OCI-LY3 (cell line): ENCODE data around the gene ERBIN.

Source experiments
- CTCF ChIP-seq: fragments of 200-600, 300-600 bp; sonication (generic); IDR thresholded peaks from 2 replicates; pipeline ENCODE4 v1.5.1; 2014; ENCODE audit warnings: antibody characterized with exemption, low read length, low read depth
- EZH2phosphoT487 ChIP-seq: fragments of 200-600 bp; shearing (Covaris generic); IDR thresholded peaks from 2 replicates; pipeline ENCODE4 v1.6.1; 2018; ENCODE audit warnings: antibody characterized with exemption, mixed run types, low read depth

GRCh38 chr5:65981969-65982619, 55.7 kb downstream of the ERBIN start:
- TF ChIP-seq CTCF = no peak
- TF ChIP-seq EZH2phosphoT487 = no peak
